Liver (tissue), 9 donors: ENCODE measurements around the gene TEDC1. TPM values are rescaled to one million over a fixed set of nuclear protein-coding genes. Genes with fewer than 3 reads are reported as not detected.
A peak's percentile ranks its signal among the peaks of the same experiment; 100 is the strongest.

Source experiments
- DNase-seq: peaks from one replicate; pipeline ENCODE4 v3.0.0-alpha.2; 2017; ENCODE audit warnings: low spot score
- H3K27ac ChIP-seq, 2 donors: one replicate each; pipeline ENCODE4 v1.7.0; 2013; ENCODE audit warnings: inconsistent platforms in 2 of 2, low read length in 2 of 2, control low read depth in 1 of 2, low read depth in 1 of 2, mild to moderate bottlenecking in 1 of 2
- H3K27me3 ChIP-seq, 4 donors: one replicate each; pipeline versions ENCODE4 v1.6.1 to v1.7.0; 2013; ENCODE audit warnings: low read length in 3 of 4, inconsistent platforms in 1 of 4, mild to moderate bottlenecking in 1 of 4, moderate library complexity in 1 of 4; ENCODE audit not compliant: control insufficient read depth in 4 of 4, insufficient read depth in 4 of 4
- H3K36me3 ChIP-seq, 4 donors: one replicate each; pipeline versions ENCODE4 v1.6.1 to v1.7.0; 2013; ENCODE audit warnings: low read length in 3 of 4, mild to moderate bottlenecking in 3 of 4, low read depth in 1 of 4, moderate library complexity in 1 of 4; ENCODE audit not compliant: control insufficient read depth in 4 of 4, insufficient read depth in 3 of 4
- H3K4me1 ChIP-seq, 4 donors: one replicate each; pipeline versions ENCODE4 v1.6.1 to v1.7.0; 2013; ENCODE audit warnings: low read length in 3 of 4, mild to moderate bottlenecking in 3 of 4, moderate library complexity in 1 of 4; ENCODE audit not compliant: control insufficient read depth in 4 of 4, insufficient read depth in 4 of 4
- H3K4me3 ChIP-seq, 3 donors: one replicate each; pipeline versions ENCODE4 v1.6.1 to v1.7.0; 2013; ENCODE audit warnings: low read length in 3 of 3, control low read depth in 1 of 3, low read depth in 1 of 3, mild to moderate bottlenecking in 1 of 3
- H3K9ac ChIP-seq, 2 donors: one replicate each; pipeline ENCODE4 v1.7.0; 2013; ENCODE audit warnings: low read length in 2 of 2, mild to moderate bottlenecking in 2 of 2, moderate library complexity in 2 of 2, control low read depth in 1 of 2, low read depth in 1 of 2
- H3K9me3 ChIP-seq, 4 donors: one replicate each; pipeline versions ENCODE4 v1.6.1 to v1.7.0; 2013; ENCODE audit warnings: low read length in 3 of 4; ENCODE audit not compliant: control insufficient read depth in 4 of 4
- ATF3 ChIP-seq: IDR thresholded peaks from 2 replicates; pipeline ENCODE4 v1.6.1; 2016; ENCODE audit warnings: antibody characterized with exemption
- CTCF ChIP-seq: fragments of 150-350 bp; IDR thresholded peaks from 2 replicates; pipeline ENCODE4 v1.5.1; 2017; ENCODE audit warnings: improper control_type of control experiment, low read depth, low read length; ENCODE audit not compliant: missing input control
- EGR1 ChIP-seq, 2 donors: IDR thresholded peaks; 2 replicates each; pipeline ENCODE4 v1.6.1; 2016 to 2018; ENCODE audit warnings: antibody characterized with exemption in 2 of 2, low read depth in 2 of 2
- FOXA1 ChIP-seq: IDR thresholded peaks from 2 replicates; pipeline ENCODE4 v1.6.1; 2016; ENCODE audit warnings: antibody characterized with exemption
- FOXA2 ChIP-seq: IDR thresholded peaks from 2 replicates; pipeline ENCODE4 v1.6.1; 2016; ENCODE audit warnings: antibody characterized with exemption
- HNF4A ChIP-seq, 2 donors: conservative IDR thresholded peaks; 2 replicates each; pipeline ENCODE4 v1.6.1; 2016; ENCODE audit warnings: antibody characterized with exemption in 2 of 2, mild to moderate bottlenecking in 2 of 2
- JUND ChIP-seq, 2 donors: IDR thresholded peaks; 2 replicates each; pipeline ENCODE4 v1.6.1; 2016; ENCODE audit warnings: antibody characterized with exemption in 2 of 2
- MAX ChIP-seq: IDR thresholded peaks from 2 replicates; pipeline ENCODE4 v1.6.1; 2016; ENCODE audit warnings: antibody characterized with exemption
- NR2F2 ChIP-seq: IDR thresholded peaks from 2 replicates; pipeline ENCODE4 v1.6.1; 2016; ENCODE audit warnings: antibody characterized with exemption
- RAD21 ChIP-seq, 2 donors: IDR thresholded peaks; 2 replicates each; pipeline ENCODE4 v1.6.1; 2016; ENCODE audit warnings: antibody characterized with exemption in 2 of 2, mild to moderate bottlenecking in 2 of 2
- REST ChIP-seq: IDR thresholded peaks from 2 replicates; pipeline ENCODE4 v1.6.1; 2016; ENCODE audit warnings: antibody characterized with exemption, mild to moderate bottlenecking
- RXRA ChIP-seq, 2 donors: IDR thresholded peaks; 2 replicates each; pipeline ENCODE4 v1.6.1; 2017 to 2018; ENCODE audit warnings: antibody characterized with exemption in 2 of 2, mild to moderate bottlenecking in 1 of 2
- ZBTB33 ChIP-seq: IDR thresholded peaks from 2 replicates; pipeline ENCODE4 v1.6.1; 2016; ENCODE audit warnings: antibody characterized with exemption
- WGBS: extraction: QIAGEN DNeasy Blood & Tissue Kit; methylation state at CpG from one replicate; pipeline ENCODE4 v1.1.7; 2013; 5-methylcytosine and 5-hydroxymethylcytosine counted together
- polyA plus RNA-seq, 2 donors: library from polyadenylated mRNA; stranded (reverse) in 1 of 2; unstranded in 1 of 2; fragments of 200-250 nt in 1 of 2; fragments of >200 nt in 1 of 2; fragmentation: Nextera tagmentation in 1 of 2; extraction: Ambion mirVana in 1 of 2; gene quantifications; one replicate each; pipeline versions ENCODE4 v1.2.1 to v1.2.3, GENCODE V29; 2013 to 2015
- total RNA-seq, 2 donors: library from RNA; depleted of rRNA; stranded (reverse); fragments of >200 nt; gene quantifications; one replicate each; pipeline ENCODE4 v1.2.3, GENCODE V29; 2014
- donor health status: healthy.
- donor health status: healthy.
- donor health status: healthy.
- donor health status: healthy.
- donor health status: healthy.

The TEDC1 gene
- total and polyA plus RNA-seq, 4 donors = 0.97 to 7.5 (median 3.2) TPM

GRCh38 chr14:105497671-105498429, 6.8 kb downstream of the TEDC1 start:
- H3K9me3 ChIP-seq = no peaks in the 10 kb centered on the region
- no peaks in the 10 kb centered on the region for H3K27me3 ChIP-seq
- no peak for DNase-seq
- H3K9ac ChIP-seq = no peak overlapping the region
- no peaks in the 10 kb centered on the region for H3K36me3 ChIP-seq
- H3K4me3 ChIP-seq = peak overlapping the region in 1 of 3 donors; percentile 26
- TF ChIP-seq RXRA (IDR thresholded peaks at IDR 0.05) (peak in 1 of 2 donors; percentile 50), ZBTB33 (no peak), HNF4A (conservative IDR thresholded peaks at IDR 0.05) (peak in 1 of 2 donors; percentile 56)
- WGBS = 47% methylated on average over 31 of the region's 31 CpGs
- peak overlapping the region; percentile 2 to 77 for H3K27ac ChIP-seq
- H3K4me1 ChIP-seq = peaks cover 10 to 61% (median 45%) of the 10 kb centered on the region in 4 donors

GRCh38 chr14:105498430-105499255, 7.6 kb downstream of the TEDC1 start:
- no peaks in the 10 kb centered on the region for H3K36me3 ChIP-seq
- peaks cover 10 to 53% (median 37%) of the 10 kb centered on the region in 4 donors for H3K4me1 ChIP-seq
- no peaks in the 10 kb centered on the region for H3K9me3 ChIP-seq
- TF ChIP-seq NR2F2 (no peak), EGR1 (IDR thresholded peaks at IDR 0.05; ENCODE audit: low read depth in 2 of 2) (no peak), RXRA (IDR thresholded peaks at IDR 0.05) (no peak), CTCF (no peak), HNF4A (conservative IDR thresholded peaks at IDR 0.05) (no peak), ATF3 (no peak), RAD21 (IDR thresholded peaks at IDR 0.05) (no peak), ZBTB33 (no peak), FOXA1 (no peak), JUND (IDR thresholded peaks at IDR 0.05) (no peak), FOXA2 (no peak), MAX (no peak), REST (no peak)
- no peak overlapping the region for H3K4me3 ChIP-seq
- H3K27ac ChIP-seq = peak overlapping the region in 1 of 2 donors; percentile 77
- WGBS = 93% methylated on average over 36 of the region's 36 CpGs
- H3K27me3 ChIP-seq = no peaks in the 10 kb centered on the region
- no peak overlapping the region for H3K9ac ChIP-seq
- DNase-seq = no peak
